C4-2B (cell line): Measurements from ENCODE around the gene OR4C15.

Source experiments
- ZFX ChIP-seq: fragments of 450-650 bp; IDR thresholded peaks from 2 replicates; pipeline ENCODE4 v1.6.1; 2017
- TF ChIP-seq, protein P1 (sequence below): fragments of 450-650 bp; conservative IDR thresholded peaks from 2 replicates; pipeline ENCODE4 v1.5.1; 2017; ENCODE audit warnings: mild to moderate bottlenecking

DNA sequence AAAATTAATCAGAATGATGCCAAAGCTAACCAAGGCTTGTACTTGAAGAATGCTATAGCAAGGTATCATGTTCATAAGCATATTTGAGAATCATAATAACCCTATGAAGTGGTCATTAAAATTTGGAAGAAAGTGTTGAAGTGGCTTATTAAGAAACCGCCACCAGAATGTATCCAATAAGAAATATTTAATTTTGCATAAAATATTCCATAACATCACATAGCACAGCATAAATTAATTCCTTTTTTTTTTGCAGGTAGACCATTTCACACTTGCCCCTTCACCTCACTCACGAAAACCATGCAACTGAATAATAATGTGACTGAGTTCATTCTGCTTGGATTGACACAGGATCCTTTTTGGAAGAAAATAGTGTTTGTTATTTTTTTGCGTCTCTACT is 17.6 kb downstream of the OR4C15 start, which contains the start of gene OR4C16:
- TF ChIP-seq, protein P1, sequence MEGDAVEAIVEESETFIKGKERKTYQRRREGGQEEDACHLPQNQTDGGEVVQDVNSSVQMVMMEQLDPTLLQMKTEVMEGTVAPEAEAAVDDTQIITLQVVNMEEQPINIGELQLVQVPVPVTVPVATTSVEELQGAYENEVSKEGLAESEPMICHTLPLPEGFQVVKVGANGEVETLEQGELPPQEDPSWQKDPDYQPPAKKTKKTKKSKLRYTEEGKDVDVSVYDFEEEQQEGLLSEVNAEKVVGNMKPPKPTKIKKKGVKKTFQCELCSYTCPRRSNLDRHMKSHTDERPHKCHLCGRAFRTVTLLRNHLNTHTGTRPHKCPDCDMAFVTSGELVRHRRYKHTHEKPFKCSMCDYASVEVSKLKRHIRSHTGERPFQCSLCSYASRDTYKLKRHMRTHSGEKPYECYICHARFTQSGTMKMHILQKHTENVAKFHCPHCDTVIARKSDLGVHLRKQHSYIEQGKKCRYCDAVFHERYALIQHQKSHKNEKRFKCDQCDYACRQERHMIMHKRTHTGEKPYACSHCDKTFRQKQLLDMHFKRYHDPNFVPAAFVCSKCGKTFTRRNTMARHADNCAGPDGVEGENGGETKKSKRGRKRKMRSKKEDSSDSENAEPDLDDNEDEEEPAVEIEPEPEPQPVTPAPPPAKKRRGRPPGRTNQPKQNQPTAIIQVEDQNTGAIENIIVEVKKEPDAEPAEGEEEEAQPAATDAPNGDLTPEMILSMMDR, result no peak
- no peak for TF ChIP-seq ZFX
